CD14-positive monocyte (primary cell): Measurements from ENCODE around the gene TTLL8. TPM values are rescaled to one million over a fixed set of nuclear protein-coding genes. Genes with fewer than 3 reads are reported as not detected.

Experiments used
- DNase-seq, 3 donors: peaks; one replicate each; pipeline ENCODE4 v3.0.0-alpha.2; 2011 to 2022
- H2AFZ ChIP-seq: 2 replicates; pipeline ENCODE4 v1.6.0; 2012; ENCODE audit warnings: mild to moderate bottlenecking, low read depth, low read length, inconsistent platforms; ENCODE audit not compliant: insufficient read depth, poor library complexity, severe bottlenecking
- H3K27ac ChIP-seq, 2 donors: 1 replicate in 1 of 2; 2 replicates in 1 of 2; pipeline ENCODE4 v1.5.1; 2012 to 2013; ENCODE audit warnings: low read length in 2 of 2, control low read depth in 1 of 2, inconsistent platforms in 1 of 2, low read depth in 1 of 2, mild to moderate bottlenecking in 1 of 2
- H3K27me3 ChIP-seq, 2 donors: one replicate each; pipeline versions ENCODE4 v1.6.0 to v1.6.1; 2011 to 2013; ENCODE audit warnings: low read length in 2 of 2; ENCODE audit not compliant: control insufficient read depth in 2 of 2, insufficient read depth in 2 of 2
- H3K36me3 ChIP-seq, 2 donors: replicated peaks in 1 of 2; 1 replicate in 1 of 2; 2 replicates in 1 of 2; pipeline versions ENCODE4 v1.5.1 to v1.6.1; 2012 to 2013; ENCODE audit warnings: low read length in 2 of 2, control low read depth in 1 of 2, inconsistent platforms in 1 of 2, mild to moderate bottlenecking in 1 of 2; ENCODE audit not compliant: insufficient read depth in 2 of 2, control insufficient read depth in 1 of 2
- H3K4me1 ChIP-seq, 2 donors: 1 replicate in 1 of 2; 2 replicates in 1 of 2; pipeline versions ENCODE4 v1.5.1 to v1.6.1; 2012 to 2013; ENCODE audit warnings: low read length in 2 of 2, control low read depth in 1 of 2, inconsistent platforms in 1 of 2, mild to moderate bottlenecking in 1 of 2, moderate library complexity in 1 of 2; ENCODE audit not compliant: insufficient read depth in 2 of 2, control insufficient read depth in 1 of 2
- H3K4me2 ChIP-seq: replicated peaks from 2 replicates; pipeline ENCODE3; 2012; ENCODE audit warnings: low read length, moderate library complexity, mild to moderate bottlenecking; ENCODE audit not compliant: poor library complexity, severe bottlenecking; ENCODE audit errors: extremely low read depth
- H3K4me3 ChIP-seq, 3 experiments: fragments of 200-600 bp in 1 of 3; sonication (generic) in 1 of 3; replicated peaks in 1 of 3; 1 replicate in 2 of 3; 2 replicates in 1 of 3; pipeline ENCODE4 v1.5.1; 2011 to 2013; ENCODE audit warnings: low read length in 3 of 3, mild to moderate bottlenecking in 3 of 3, control low read depth in 2 of 3, low read depth in 2 of 3, inconsistent platforms in 1 of 3, moderate library complexity in 1 of 3
- H3K79me2 ChIP-seq: 2 replicates; pipeline ENCODE4 v1.6.0; 2012; ENCODE audit warnings: mild to moderate bottlenecking, control low read depth, inconsistent platforms, low read length, moderate library complexity; ENCODE audit not compliant: insufficient read depth
- H3K9ac ChIP-seq: 2 replicates; pipeline ENCODE4 v1.6.0; 2017; ENCODE audit warnings: low read length, mild to moderate bottlenecking; ENCODE audit not compliant: insufficient read depth, poor library complexity, severe bottlenecking
- H3K9me3 ChIP-seq, 2 donors: replicated peaks in 1 of 2; 1 replicate in 1 of 2; 2 replicates in 1 of 2; pipeline versions ENCODE4 v1.5.1 to v1.6.1; 2012 to 2013; ENCODE audit warnings: low read length in 2 of 2, control low read depth in 1 of 2; ENCODE audit not compliant: control insufficient read depth in 1 of 2, insufficient read depth in 1 of 2
- H4K20me1 ChIP-seq: 2 replicates; pipeline ENCODE4 v1.6.0; 2012; ENCODE audit warnings: mild to moderate bottlenecking, low read length, control low read depth, moderate library complexity; ENCODE audit not compliant: insufficient read depth
- H3K27ac Mint-ChIP-seq, 7 donors: one replicate each; pipeline ENCODE4 v1.8.0; 2020; ENCODE audit warnings: mild to moderate bottlenecking in 7 of 7, mixed read lengths in 7 of 7, moderate library complexity in 6 of 7, inconsistent platforms in 2 of 7
- H3K27me3 Mint-ChIP-seq, 3 donors: one replicate each; pipeline ENCODE4 v1.8.0; 2021 to 2022; ENCODE audit warnings: low read depth in 3 of 3, mild to moderate bottlenecking in 3 of 3, mixed read lengths in 3 of 3, moderate library complexity in 3 of 3, inconsistent platforms in 1 of 3
- H3K36me3 Mint-ChIP-seq, 2 donors: one replicate each; pipeline ENCODE4 v1.8.0; 2020; ENCODE audit warnings: mixed read lengths in 2 of 2, inconsistent platforms in 1 of 2, mild to moderate bottlenecking in 1 of 2
- H3K4me1 Mint-ChIP-seq: one replicate; pipeline ENCODE4 v1.8.0; 2020; ENCODE audit warnings: mild to moderate bottlenecking, mixed read lengths
- H3K4me3 Mint-ChIP-seq, 2 donors: one replicate each; pipeline ENCODE4 v1.8.0; 2020; ENCODE audit warnings: mild to moderate bottlenecking in 2 of 2, mixed read lengths in 2 of 2, moderate library complexity in 1 of 2
- H3K9me3 Mint-ChIP-seq, 7 donors: one replicate each; pipeline ENCODE4 v1.8.0; 2020 to 2022; ENCODE audit warnings: mixed read lengths in 7 of 7, mild to moderate bottlenecking in 6 of 7, moderate library complexity in 6 of 7, inconsistent platforms in 2 of 7
- WGBS: methylation state at CpG from one replicate; pipeline ENCODE4 v1.1.5; 2013; ENCODE audit warnings: missing lambda C conversion rate; ENCODE audit not compliant: insufficient coverage; 5-methylcytosine and 5-hydroxymethylcytosine counted together
- intact Hi-C, 2 donors: fragments of 100-400 bp; cut with micrococcal nuclease; formaldehyde crosslinking; loops; one replicate each; pipeline versions ENCODE4 v1.15.0 to v1.15.1; 2023
- polyA plus RNA-seq, 3 donors: library from polyadenylated mRNA; depleted of rRNA in 1 of 3; unstranded in 2 of 3; stranded (reverse) in 1 of 3; fragments of 300-500 nt in 2 of 3; fragments of >200 nt in 1 of 3; fragmentation: Illumina TruSeq in 2 of 3; gene quantifications; 1 replicate in 2 of 3; 2 replicates in 1 of 3; pipeline ENCODE4 v1.2.3, GENCODE V29; 2012 to 2021
- TF ChIP-seq, protein P1 (sequence below): fragments of 200-600 bp; IDR thresholded peaks from one replicate; pipeline ENCODE4 v1.8.0; 2022; ENCODE audit warnings: antibody characterized with exemption, mild to moderate bottlenecking

TTLL8 gene
- polyA plus RNA-seq, 3 donors: not detected

DNA sequence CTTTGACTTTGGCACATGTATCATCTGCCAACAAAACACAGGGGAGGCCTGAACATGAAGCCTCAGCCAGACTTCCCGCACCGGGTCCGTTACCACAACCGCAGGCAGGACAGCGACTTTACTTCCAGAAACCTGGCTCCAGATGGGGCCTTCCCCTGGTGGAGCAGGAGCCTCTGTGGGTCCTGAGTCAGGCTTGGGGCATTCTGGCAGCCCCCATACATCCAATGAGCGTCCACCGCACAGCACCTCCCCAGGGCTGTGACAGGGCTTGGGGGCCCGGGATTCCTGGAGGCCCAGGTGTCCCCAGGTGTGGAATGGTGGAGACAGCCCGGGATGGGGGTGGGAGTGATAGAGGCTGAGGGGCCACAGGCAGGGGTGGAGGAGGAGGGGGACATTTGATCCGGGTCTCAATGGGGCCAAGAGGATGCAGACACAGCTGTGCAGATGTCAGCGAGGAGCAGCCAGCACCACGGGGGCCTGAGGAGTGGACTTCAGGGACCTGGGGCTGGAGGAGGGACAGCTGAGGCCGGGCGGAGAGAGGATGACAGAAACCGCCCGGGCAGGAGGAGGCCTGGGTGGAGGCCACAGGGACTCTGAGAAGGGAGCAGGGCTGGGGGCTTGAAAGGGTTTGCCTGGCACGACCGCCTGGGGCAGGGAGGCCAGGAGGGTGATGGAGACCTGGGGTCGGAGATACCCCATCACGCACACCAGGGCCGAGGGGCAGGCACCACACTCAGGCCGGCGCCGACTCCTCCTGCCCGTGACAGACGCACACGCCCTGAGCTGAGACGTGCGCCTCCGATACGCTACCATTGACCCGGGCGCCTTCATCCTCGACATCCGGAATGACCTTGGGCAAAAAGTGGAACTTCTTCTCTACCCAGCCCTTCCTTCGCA is 8.6 kb downstream of the TTLL8 start:
- Mint-ChIP-seq H3K9me3 (peaks cover 0 to 19% (median 12%) of the 10 kb centered on the region in 7 donors), H3K36me3 (no peaks in the 10 kb centered on the region), H3K27ac (peak overlapping the region in 1 of 7 donors; percentile 40), H3K4me3 (no peak overlapping the region), H3K4me1 (peaks cover 4% of the 10 kb centered on the region), H3K27me3 (peaks cover 9 to 16% (median 12%) of the 10 kb centered on the region in 3 donors)
- Histone ChIP-seq H3K4me1 (peaks cover 0 to 5% of the 10 kb centered on the region in 2 donors), H4K20me1 (no peaks in the 10 kb centered on the region), H3K27me3 (peaks cover 0 to under 1% of the 10 kb centered on the region in 2 donors), H3K27ac (no peak overlapping the region), H3K9me3 (peaks cover 7 to 11% of the 10 kb centered on the region in 2 donors), H3K36me3 (no peaks in the 10 kb centered on the region), H3K79me2 (no peaks in the 10 kb centered on the region), H3K4me3 (no peak overlapping the region), H2AFZ (no peak overlapping the region), H3K4me2 (no peak overlapping the region), H3K9ac (no peak overlapping the region)
- TF ChIP-seq, protein P1, sequence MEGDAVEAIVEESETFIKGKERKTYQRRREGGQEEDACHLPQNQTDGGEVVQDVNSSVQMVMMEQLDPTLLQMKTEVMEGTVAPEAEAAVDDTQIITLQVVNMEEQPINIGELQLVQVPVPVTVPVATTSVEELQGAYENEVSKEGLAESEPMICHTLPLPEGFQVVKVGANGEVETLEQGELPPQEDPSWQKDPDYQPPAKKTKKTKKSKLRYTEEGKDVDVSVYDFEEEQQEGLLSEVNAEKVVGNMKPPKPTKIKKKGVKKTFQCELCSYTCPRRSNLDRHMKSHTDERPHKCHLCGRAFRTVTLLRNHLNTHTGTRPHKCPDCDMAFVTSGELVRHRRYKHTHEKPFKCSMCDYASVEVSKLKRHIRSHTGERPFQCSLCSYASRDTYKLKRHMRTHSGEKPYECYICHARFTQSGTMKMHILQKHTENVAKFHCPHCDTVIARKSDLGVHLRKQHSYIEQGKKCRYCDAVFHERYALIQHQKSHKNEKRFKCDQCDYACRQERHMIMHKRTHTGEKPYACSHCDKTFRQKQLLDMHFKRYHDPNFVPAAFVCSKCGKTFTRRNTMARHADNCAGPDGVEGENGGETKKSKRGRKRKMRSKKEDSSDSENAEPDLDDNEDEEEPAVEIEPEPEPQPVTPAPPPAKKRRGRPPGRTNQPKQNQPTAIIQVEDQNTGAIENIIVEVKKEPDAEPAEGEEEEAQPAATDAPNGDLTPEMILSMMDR: no peak
- no peak for DNase-seq
- intact Hi-C loops: no loop called here
- 96% methylated on average over 22 of the region's 36 CpGs for WGBS

- peaks cover 3 to 8% of the 10 kb centered on the region in 2 donors for H3K9me3 ChIP-seq
- Mint-ChIP-seq H3K4me1 (peaks cover 7% of the 10 kb centered on the region), H3K9me3 (peaks cover 0 to 14% (median 8%) of the 10 kb centered on the region in 7 donors), H3K27ac (no peak overlapping the region), H3K36me3 (no peaks in the 10 kb centered on the region), H3K4me3 (no peak overlapping the region), H3K27me3 (peaks cover 12 to 24% (median 19%) of the 10 kb centered on the region in 3 donors)
- no peak overlapping the region for H3K4me3 ChIP-seq
- H3K9ac ChIP-seq: no peak overlapping the region
- intact Hi-C loops: no loop called here
- peaks cover 0 to 5% of the 10 kb centered on the region in 2 donors for H3K27me3 ChIP-seq
- no peak for DNase-seq
- H3K27ac ChIP-seq: no peak overlapping the region
- H3K4me2 ChIP-seq: no peak overlapping the region
- 98% methylated on average over 10 of the region's 17 CpGs for WGBS
- H3K36me3 ChIP-seq: no peaks in the 10 kb centered on the region
- H3K79me2 ChIP-seq: no peaks in the 10 kb centered on the region
- TF ChIP-seq, protein P1: no peak
- H2AFZ ChIP-seq: no peak overlapping the region
- H3K4me1 ChIP-seq: peaks cover 0 to 6% of the 10 kb centered on the region in 2 donors
- no peaks in the 10 kb centered on the region for H4K20me1 ChIP-seq
Measured at GRCh38 chr22:50048836-50049235, 9.3 kb downstream of the TTLL8 start.
